Stimulated activated CD4-positive, alpha-beta T cell treated with anti-CD3 and anti-CD28 coated beads, Interleukin-4, amount 100 ng/mL, for 1 hour (primary cell): ENCODE measurements around the gene SLC38A3.
"Not testable (repeated sequence)": the region's sequence is repeated elsewhere in the genome, so short reads cannot be mapped to it uniquely, and the experiment has no call there.

Experiments used
- DNase-seq: peaks from one replicate; pipeline ENCODE4 v3.0.0-alpha.2; 2020

Gene SLC38A3

DNA sequence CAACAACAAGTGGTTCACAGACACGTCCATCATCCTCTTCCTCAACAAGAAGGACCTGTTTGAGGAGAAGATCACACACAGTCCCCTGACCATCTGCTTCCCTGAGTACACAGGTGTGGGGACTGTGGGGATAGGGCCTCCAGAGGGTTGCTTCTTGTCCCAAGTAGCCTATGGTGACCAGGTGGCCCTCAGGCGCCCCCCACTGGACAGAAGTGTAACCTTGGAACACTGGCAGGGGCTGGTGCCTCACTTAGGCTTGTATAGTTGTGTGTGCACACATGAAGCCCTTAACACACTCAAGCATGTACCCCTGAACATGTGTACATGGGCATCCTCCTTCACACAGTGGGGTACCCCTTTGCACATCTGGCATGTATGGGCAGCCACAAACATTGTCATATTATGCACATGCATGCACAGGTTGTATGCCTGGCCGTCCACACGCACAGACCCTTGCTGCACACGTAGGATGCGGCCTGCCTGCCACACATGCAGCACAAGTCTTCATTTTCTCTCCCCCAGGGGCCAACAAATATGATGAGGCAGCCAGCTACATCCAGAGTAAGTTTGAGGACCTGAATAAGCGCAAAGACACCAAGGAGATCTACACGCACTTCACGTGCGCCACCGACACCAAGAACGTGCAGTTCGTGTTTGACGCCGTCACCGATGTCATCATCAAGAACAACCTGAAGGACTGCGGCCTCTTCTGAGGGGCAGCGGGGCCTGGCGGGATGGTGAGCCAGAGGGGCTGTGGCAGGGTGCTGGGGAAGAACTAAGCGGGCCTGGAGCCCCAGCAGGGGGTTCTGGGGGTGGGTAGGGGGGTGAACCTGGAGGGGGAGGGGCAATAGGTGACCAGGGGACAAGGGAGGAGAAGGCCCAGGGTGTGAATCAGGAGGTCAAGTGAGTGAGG, 52.2 kb downstream of the SLC38A3 start:
- DNase-seq = peak; percentile 49

DNA sequence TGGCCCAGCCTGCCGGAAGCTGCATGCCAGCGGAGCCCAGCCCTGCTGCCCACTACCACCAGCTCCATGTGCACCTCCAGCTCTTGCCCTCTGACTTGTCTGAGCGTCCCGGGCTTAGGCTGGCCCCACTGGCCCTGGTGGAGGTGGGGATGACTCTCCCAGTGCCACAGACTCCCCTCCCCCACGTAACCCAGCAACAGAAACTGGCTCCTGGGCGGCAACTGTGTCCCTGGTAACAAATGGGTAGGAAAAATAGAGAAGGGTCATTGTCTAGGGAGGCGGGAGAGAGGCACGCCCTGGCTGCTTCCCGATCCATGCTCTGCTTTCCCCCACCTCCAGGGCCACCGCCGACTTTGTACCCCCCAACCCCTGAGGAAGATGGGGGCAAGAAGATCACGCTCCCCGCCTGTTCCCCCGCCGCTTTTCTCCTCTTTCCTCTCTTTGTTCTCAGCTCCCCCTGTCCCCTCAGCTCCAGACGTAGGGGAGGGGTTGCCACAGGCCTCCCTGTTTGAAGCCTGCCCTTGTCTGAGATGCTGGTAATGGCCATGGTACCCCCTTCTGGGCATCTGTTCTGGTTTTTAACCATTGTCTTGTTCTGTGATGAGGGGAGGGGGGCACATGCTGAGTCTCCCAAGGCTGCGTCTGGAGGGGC, 53.1 kb downstream of the SLC38A3 start:
- DNase-seq = no peak

GRCh38 chr3:50258979-50259378, 53.9 kb downstream of the SLC38A3 start:
- no peak for DNase-seq

GRCh38 chr3:50259432-50260026, 54.5 kb downstream of the SLC38A3 start:
- DNase-seq = no peak

DNA sequence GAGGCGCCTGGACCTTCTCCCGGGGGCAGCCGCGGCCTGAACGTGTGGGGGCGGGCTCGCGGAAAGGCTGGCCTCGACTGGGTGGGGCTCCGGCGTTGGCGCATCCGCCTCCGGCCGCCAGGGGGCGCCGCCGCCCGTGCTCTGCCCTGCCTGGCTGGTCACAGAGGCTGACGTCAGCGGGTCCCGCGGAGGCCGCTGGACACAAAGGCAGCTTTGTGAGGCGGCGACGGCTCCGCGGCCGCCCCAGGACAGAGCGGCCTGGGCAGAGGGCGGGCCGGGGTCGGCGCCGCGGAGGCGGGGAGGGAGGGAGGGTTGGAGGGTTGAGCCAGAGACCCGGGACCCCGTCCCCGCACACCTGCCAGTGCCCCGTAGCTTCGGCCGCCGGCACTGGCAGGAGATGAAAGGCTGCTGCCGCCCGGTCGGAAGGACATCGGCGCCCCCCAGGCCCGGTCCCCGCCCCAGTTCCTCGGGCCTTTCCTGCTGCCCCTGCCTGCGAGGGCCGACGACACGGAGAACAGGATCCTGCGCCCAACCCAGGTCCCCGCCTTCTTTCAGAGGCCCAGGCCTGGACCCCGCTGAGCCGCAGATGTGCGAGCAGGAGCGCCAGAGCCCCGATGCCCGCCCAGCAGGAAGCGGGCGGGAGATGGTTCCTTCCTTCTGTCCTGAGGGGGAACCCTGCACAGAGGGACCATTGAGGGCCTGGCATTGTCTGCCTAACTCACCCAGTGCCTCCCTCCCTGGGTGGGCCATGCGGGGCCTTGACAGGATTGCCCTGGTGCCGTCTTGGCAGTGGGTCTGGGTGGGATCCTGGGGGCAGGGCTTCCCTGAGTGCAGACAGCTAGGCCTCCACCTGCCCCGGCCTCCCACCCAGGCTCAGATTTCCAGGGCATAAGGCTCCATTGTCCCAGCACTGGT, 55.2 kb downstream of the SLC38A3 start:
- peak; percentile 83 for DNase-seq

- no peak for DNase-seq
Observed at GRCh38 chr3:50260942-50261441, 55.9 kb downstream of the SLC38A3 start.

DNA sequence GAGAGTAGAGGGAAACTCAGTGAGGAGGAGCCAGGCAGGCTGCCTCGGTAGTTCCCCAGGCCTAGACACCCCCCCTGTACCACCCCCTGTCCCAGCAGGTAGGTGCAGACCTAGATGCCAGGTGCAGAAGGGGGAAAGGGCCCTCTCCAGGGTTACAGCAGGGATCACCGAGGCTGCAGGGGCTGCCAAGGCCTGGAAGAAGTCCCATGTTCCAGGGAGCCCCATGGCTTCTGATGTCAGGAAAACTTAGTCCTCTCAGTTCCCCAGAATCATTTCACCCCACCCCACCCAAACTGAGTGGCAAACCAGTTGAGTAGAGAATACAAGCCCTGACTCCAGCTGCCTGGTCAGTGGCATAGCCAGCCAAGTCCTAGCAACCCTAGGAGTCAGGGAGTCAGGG, 56.4 kb downstream of the SLC38A3 start:
- DNase-seq = no peak

- DNase-seq = not testable (repeated sequence)
Observed at GRCh38 chr3:50262200-50262599, 57.1 kb downstream of the SLC38A3 start.

DNA sequence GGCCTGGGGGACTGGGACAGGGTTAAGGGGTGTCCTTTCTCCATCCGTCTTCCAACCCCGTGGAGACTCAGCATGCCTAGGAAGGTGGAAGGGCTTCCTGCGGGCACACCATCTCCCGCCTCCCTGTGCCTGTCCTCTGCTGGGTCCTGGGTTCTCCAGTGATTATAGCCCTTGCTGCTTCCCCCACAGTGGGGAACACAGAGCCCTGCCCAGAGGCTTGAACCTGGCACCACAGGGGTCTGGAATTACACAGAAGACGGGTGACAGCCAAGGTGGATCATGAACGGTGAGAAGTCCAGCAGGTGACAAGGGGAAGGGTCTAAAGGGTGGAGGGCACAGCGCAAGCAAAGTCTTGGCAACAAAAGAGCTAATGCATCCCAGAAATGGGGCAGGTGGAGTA, 57.7 kb downstream of the SLC38A3 start:
- no peak for DNase-seq

- DNase-seq = no peak
Observed at GRCh38 chr3:50263478-50264382, 58.7 kb downstream of the SLC38A3 start.

- DNase-seq = no peak
Observed at GRCh38 chr3:50264383-50264963, 59.4 kb downstream of the SLC38A3 start.

- DNase-seq = no peak
Observed at GRCh38 chr3:50264964-50265485, 60.0 kb downstream of the SLC38A3 start.

GRCh38 chr3:50265571-50265970, 60.5 kb downstream of the SLC38A3 start:
- DNase-seq = no peak

- no peak for DNase-seq
Observed at GRCh38 chr3:50266017-50266416, 60.9 kb downstream of the SLC38A3 start.

DNA sequence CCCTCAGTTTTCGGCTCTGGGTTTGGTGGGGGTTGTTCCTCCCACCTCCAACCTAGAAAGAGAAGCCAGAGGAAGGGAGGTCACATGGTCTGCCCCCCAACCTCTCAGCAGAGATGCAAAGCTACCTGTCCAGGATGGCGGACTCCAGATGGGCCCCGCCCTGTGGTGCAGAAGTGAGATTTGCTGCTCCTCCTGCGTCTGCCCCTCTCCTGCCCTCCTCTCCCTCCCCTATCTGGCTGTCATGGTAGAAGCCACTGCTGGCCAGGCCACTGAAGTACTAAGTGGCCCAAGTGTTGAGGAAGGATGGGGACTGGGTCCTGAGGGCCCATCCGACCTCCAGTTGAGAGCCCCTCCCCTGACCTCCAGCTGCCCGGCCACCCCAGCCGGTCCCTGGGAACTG, 61.8 kb downstream of the SLC38A3 start:
- no peak for DNase-seq

GRCh38 chr3:50267280-50267913, 62.3 kb downstream of the SLC38A3 start:
- DNase-seq = no peak

GRCh38 chr3:50268276-50268675, 63.2 kb downstream of the SLC38A3 start:
- DNase-seq = no peak

GRCh38 chr3:50268703-50269451, 63.8 kb downstream of the SLC38A3 start, which contains the start of gene SEMA3B:
Gene SEMA3B, plus strand, starts transcription at chr3:50269147. Its CDS starts 94 bp downstream, at chr3:50269241.
- DNase-seq = no peak

DNA sequence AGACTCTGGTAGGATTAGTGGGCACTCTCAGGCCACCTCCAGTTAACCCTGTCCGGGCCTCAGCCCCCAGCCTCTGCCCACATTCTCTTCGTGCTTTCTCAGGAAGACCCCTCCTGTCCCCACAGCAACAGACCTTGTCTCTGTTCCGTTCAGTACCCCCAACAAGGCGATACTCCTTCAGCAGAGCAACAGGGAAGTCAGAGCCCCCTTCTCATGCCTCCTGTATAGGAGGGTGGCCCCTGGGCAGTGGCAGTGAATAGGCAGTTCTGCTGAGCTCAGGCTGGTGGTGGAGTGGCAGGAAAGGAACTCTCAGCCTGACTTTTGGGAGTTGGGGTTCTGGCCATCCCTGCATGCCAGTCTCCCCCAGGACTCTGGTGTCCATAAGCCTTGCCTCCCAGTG, 64.4 kb downstream of the SLC38A3 start:
- no peak for DNase-seq
